Naive B cell (primary cell): Measurements from ENCODE around the gene FOXC1. TPM values are rescaled to one million over a fixed set of nuclear protein-coding genes. Genes with fewer than 3 reads are reported as not detected.
A peak's percentile ranks its signal among the peaks of the same experiment; 100 is the strongest.

Experiments used
- ATAC-seq, 2 donors: fragments of 150-1000 bp; cut with Tn5 transposase; 2 replicates each; pipeline ENCODE4 v1.10.0; 2021; ENCODE audit warnings: low read depth in 2 of 2, mild to moderate bottlenecking in 2 of 2, moderate library complexity in 2 of 2
- DNase-seq: peaks from one replicate; pipeline ENCODE4 v3.0.0; 2022
- H3K27ac Mint-ChIP-seq, 6 donors: one replicate each; pipeline ENCODE4 v1.8.0; 2020 to 2022; ENCODE audit warnings: mild to moderate bottlenecking in 6 of 6, mixed read lengths in 6 of 6, moderate library complexity in 5 of 6, inconsistent platforms in 2 of 6
- H3K27me3 Mint-ChIP-seq, 3 donors: one replicate each; pipeline ENCODE4 v1.8.0; 2021 to 2022; ENCODE audit warnings: mixed read lengths in 3 of 3, mild to moderate bottlenecking in 1 of 3
- H3K36me3 Mint-ChIP-seq, 2 donors: one replicate each; pipeline ENCODE4 v1.8.0; 2020 to 2022; ENCODE audit warnings: mixed read lengths in 2 of 2, inconsistent platforms in 1 of 2, mild to moderate bottlenecking in 1 of 2
- H3K4me1 Mint-ChIP-seq, 3 donors: one replicate each; pipeline ENCODE4 v1.8.0; 2020 to 2022; ENCODE audit warnings: mixed read lengths in 3 of 3, inconsistent platforms in 1 of 3, mild to moderate bottlenecking in 1 of 3, moderate library complexity in 1 of 3
- H3K4me3 Mint-ChIP-seq, 8 donors: one replicate each; pipeline ENCODE4 v1.8.0; 2020 to 2022; ENCODE audit warnings: mild to moderate bottlenecking in 8 of 8, mixed read lengths in 8 of 8, moderate library complexity in 8 of 8, inconsistent platforms in 2 of 8
- H3K9me3 Mint-ChIP-seq, 7 donors: one replicate each; pipeline ENCODE4 v1.8.0; 2020 to 2022; ENCODE audit warnings: mixed read lengths in 7 of 7, mild to moderate bottlenecking in 5 of 7, inconsistent platforms in 2 of 7, moderate library complexity in 1 of 7
- polyA plus RNA-seq, 6 donors: library from polyadenylated mRNA; unstranded; fragments of 300-500 nt; fragmentation: Illumina TruSeq; gene quantifications; one replicate each; pipeline ENCODE4 v1.2.3, GENCODE V29; 2021; ENCODE audit warnings: low read depth in 6 of 6

Gene FOXC1
- polyA plus RNA-seq, 6 donors from 2014 or later: 0.17 TPM; not detected in 5

- Mint-ChIP-seq H3K4me3 (no peak overlapping the region), H3K36me3 (peaks cover 4 to 5% of the 10 kb centered on the region in 2 donors), H3K9me3 (peaks cover under 1 to 12% (median 4%) of the 10 kb centered on the region in 7 donors), H3K27ac (no peak overlapping the region), H3K27me3 (peaks cover 28 to 51% (median 39%) of the 10 kb centered on the region in 3 donors), H3K4me1 (peaks cover 0 to 2% (median 0%) of the 10 kb centered on the region in 3 donors)
- no peak for ATAC-seq
- no peak for DNase-seq
Measured at GRCh38 chr6:1576711-1577110, 33.0 kb upstream of the FOXC1 start.

GRCh38 chr6:1577146-1577680 is 32.5 kb upstream of the FOXC1 start:
- Mint-ChIP-seq H3K9me3 (peaks cover 0 to 7% (median 0%) of the 10 kb centered on the region in 7 donors), H3K27me3 (peaks cover 24 to 47% (median 43%) of the 10 kb centered on the region in 3 donors), H3K4me1 (peaks cover 0 to 2% (median 0%) of the 10 kb centered on the region in 3 donors), H3K27ac (no peak overlapping the region), H3K4me3 (no peak overlapping the region), H3K36me3 (peaks cover 0 to under 1% of the 10 kb centered on the region in 2 donors)
- ATAC-seq (no peak), DNase-seq (no peak)

GRCh38 chr6:1577896-1578745 is 31.6 kb upstream of the FOXC1 start:
- ATAC-seq (no peak), DNase-seq (no peak)
- no peak overlapping the region for H3K4me3 Mint-ChIP-seq
- H3K27me3 Mint-ChIP-seq: peaks cover 18 to 43% (median 39%) of the 10 kb centered on the region in 3 donors
- peaks cover 0 to 3% (median 0%) of the 10 kb centered on the region in 7 donors for H3K9me3 Mint-ChIP-seq
- no peaks in the 10 kb centered on the region for H3K36me3 Mint-ChIP-seq
- H3K27ac Mint-ChIP-seq: peak overlapping the region in 1 of 6 donors; percentile 13
- peaks cover 0 to 2% (median 0%) of the 10 kb centered on the region in 3 donors for H3K4me1 Mint-ChIP-seq

- Mint-ChIP-seq H3K4me1 (peaks cover 0 to 2% (median 0%) of the 10 kb centered on the region in 3 donors), H3K9me3 (peaks cover 0 to 3% (median 0%) of the 10 kb centered on the region in 7 donors), H3K27ac (no peak overlapping the region), H3K36me3 (no peaks in the 10 kb centered on the region), H3K4me3 (no peak overlapping the region), H3K27me3 (peaks cover 24 to 49% (median 47%) of the 10 kb centered on the region in 3 donors)
- DNase-seq: no peak
- no peak for ATAC-seq
Measured at GRCh38 chr6:1579096-1579495, 30.6 kb upstream of the FOXC1 start.

- Mint-ChIP-seq H3K4me3 (no peak overlapping the region), H3K9me3 (peaks cover 0 to 3% (median 0%) of the 10 kb centered on the region in 7 donors), H3K27me3 (peaks cover 21 to 45% (median 39%) of the 10 kb centered on the region in 3 donors), H3K27ac (no peak overlapping the region), H3K36me3 (no peaks in the 10 kb centered on the region), H3K4me1 (peaks cover 0 to 2% (median 0%) of the 10 kb centered on the region in 3 donors)
- no peak for ATAC-seq
- DNase-seq: no peak
Measured at GRCh38 chr6:1580109-1580508, 29.6 kb upstream of the FOXC1 start.

- no peak for ATAC-seq
- H3K9me3 Mint-ChIP-seq: peaks cover 0 to 3% (median 0%) of the 10 kb centered on the region in 7 donors
- H3K27ac Mint-ChIP-seq: peak overlapping the region in 1 of 6 donors; percentile 38
- no peak overlapping the region for H3K4me3 Mint-ChIP-seq
- H3K4me1 Mint-ChIP-seq: peaks cover 0 to 2% (median 0%) of the 10 kb centered on the region in 3 donors
- H3K36me3 Mint-ChIP-seq: no peaks in the 10 kb centered on the region
- peaks cover 21 to 45% (median 35%) of the 10 kb centered on the region in 3 donors for H3K27me3 Mint-ChIP-seq
- no peak for DNase-seq
Measured at GRCh38 chr6:1580585-1580984, 29.1 kb upstream of the FOXC1 start.

GRCh38 chr6:1581120-1581991 is 28.4 kb upstream of the FOXC1 start:
- peaks cover 26 to 46% (median 35%) of the 10 kb centered on the region in 3 donors for H3K27me3 Mint-ChIP-seq
- ATAC-seq (no peak), DNase-seq (no peak)
- peaks cover 0 to 3% (median 0%) of the 10 kb centered on the region in 7 donors for H3K9me3 Mint-ChIP-seq
- no peaks in the 10 kb centered on the region for H3K36me3 Mint-ChIP-seq
- no peak overlapping the region for H3K27ac Mint-ChIP-seq
- peak overlapping the region in 1 of 8 donors; percentile 56 for H3K4me3 Mint-ChIP-seq
- peaks cover 0 to 2% (median 0%) of the 10 kb centered on the region in 3 donors for H3K4me1 Mint-ChIP-seq

GRCh38 chr6:1584146-1584545 is 25.6 kb upstream of the FOXC1 start:
- Mint-ChIP-seq H3K4me1 (no peaks in the 10 kb centered on the region), H3K27me3 (peaks cover 29 to 51% (median 42%) of the 10 kb centered on the region in 3 donors), H3K9me3 (peaks cover 0 to 3% (median 0%) of the 10 kb centered on the region in 7 donors), H3K27ac (no peak overlapping the region), H3K36me3 (no peaks in the 10 kb centered on the region), H3K4me3 (no peak overlapping the region)
- ATAC-seq: no peak
- DNase-seq: no peak

- Mint-ChIP-seq H3K4me3 (no peak overlapping the region), H3K9me3 (peaks cover 0 to 3% (median 0%) of the 10 kb centered on the region in 7 donors), H3K27me3 (peaks cover 34 to 56% (median 52%) of the 10 kb centered on the region in 3 donors), H3K27ac (no peak overlapping the region), H3K36me3 (no peaks in the 10 kb centered on the region), H3K4me1 (no peaks in the 10 kb centered on the region)
- ATAC-seq (no peak), DNase-seq (no peak)
Measured at GRCh38 chr6:1584996-1585668, 24.6 kb upstream of the FOXC1 start.

GRCh38 chr6:1585669-1586049 is 24.1 kb upstream of the FOXC1 start:
- no peak overlapping the region for H3K4me3 Mint-ChIP-seq
- no peak for ATAC-seq

GRCh38 chr6:1586256-1586655 is 23.5 kb upstream of the FOXC1 start:
- Mint-ChIP-seq H3K27me3 (peaks cover 35 to 55% (median 49%) of the 10 kb centered on the region in 3 donors), H3K4me3 (no peak overlapping the region), H3K36me3 (no peaks in the 10 kb centered on the region), H3K9me3 (peaks cover 0 to 3% (median 0%) of the 10 kb centered on the region in 7 donors), H3K27ac (peak overlapping the region in 1 of 6 donors; percentile 22), H3K4me1 (no peaks in the 10 kb centered on the region)
- DNase-seq (no peak), ATAC-seq (no peak)

More at GRCh38 chr6:1585669-1586049, 24.1 kb upstream of the FOXC1 start:
- Mint-ChIP-seq H3K9me3 (peaks cover 0 to 3% (median 0%) of the 10 kb centered on the region in 7 donors), H3K36me3 (no peaks in the 10 kb centered on the region), H3K27me3 (peaks cover 35 to 57% (median 55%) of the 10 kb centered on the region in 3 donors), H3K4me1 (no peaks in the 10 kb centered on the region), H3K27ac (no peak overlapping the region)
- DNase-seq: no peak

- ATAC-seq (no peak), DNase-seq (no peak)
- Mint-ChIP-seq H3K27ac (no peak overlapping the region), H3K4me1 (no peaks in the 10 kb centered on the region), H3K27me3 (peaks cover 39 to 53% (median 45%) of the 10 kb centered on the region in 3 donors), H3K4me3 (no peak overlapping the region), H3K9me3 (no peaks in the 10 kb centered on the region), H3K36me3 (no peaks in the 10 kb centered on the region)
Measured at GRCh38 chr6:1586861-1587450, 22.8 kb upstream of the FOXC1 start.
